HuH-7 (cell line): ENCODE results near the gene MAP3K1.
A peak's percentile ranks its signal among the peaks of the same experiment; 100 is the strongest.

Experiments used
- DNase-seq: peaks from one replicate; pipeline ENCODE4 v3.0.0; 2011; ENCODE audit warnings: low spot score

MAP3K1 gene

GRCh38 chr5:56909294-56910209, 94.2 kb downstream of the MAP3K1 start, which contains the start of gene SETD9:
SETD9 (plus strand) TSS chr5:56909596; CDS start chr5:56909646, 50 bp downstream.
- peak; percentile 64 for DNase-seq

GRCh38 chr5:56910210-56910965, 95.0 kb downstream of the MAP3K1 start:
- DNase-seq: peak; percentile 9

- no peak for DNase-seq
Measured at GRCh38 chr5:56913766-56914165, 98.4 kb downstream of the MAP3K1 start.

GRCh38 chr5:56914678-56915077, 99.3 kb downstream of the MAP3K1 start:
- DNase-seq: no peak

- no peak for DNase-seq
Measured at GRCh38 chr5:56917534-56917933, 102.2 kb downstream of the MAP3K1 start.

GRCh38 chr5:56918054-56918453, 102.7 kb downstream of the MAP3K1 start:
- no peak for DNase-seq

- no peak for DNase-seq
Measured at GRCh38 chr5:56919942-56920662, 104.8 kb downstream of the MAP3K1 start.

GRCh38 chr5:56922922-56923321, 107.6 kb downstream of the MAP3K1 start:
- no peak for DNase-seq

- no peak for DNase-seq
Measured at GRCh38 chr5:56934325-56934724, 119.0 kb downstream of the MAP3K1 start.

GRCh38 chr5:56938858-56939257, 123.5 kb downstream of the MAP3K1 start:
- no peak for DNase-seq

- no peak for DNase-seq
Measured at GRCh38 chr5:56941981-56942380, 126.6 kb downstream of the MAP3K1 start.
